HepG2 (cell line): ENCODE results near the gene TSHZ2. TPM values are rescaled to one million over a fixed set of nuclear protein-coding genes. Genes with fewer than 3 reads are reported as not detected.
A peak's percentile ranks its signal among the peaks of the same experiment; 100 is the strongest.

Experiments used
- CBX2 ChIP-seq, 2 experiments: fragments of 200-600 bp in 1 of 2; sonication (generic); formaldehyde crosslinking in 1 of 2; IDR thresholded peaks; 2 replicates each; pipeline versions ENCODE4 v1.7.0 to v1.8.1; 2018 to 2022; ENCODE audit warnings: low read depth in 2 of 2, low read length in 1 of 2, mild to moderate bottlenecking in 1 of 2, missing genetic modification reagents in 1 of 2
- DMTF1 ChIP-seq: sonication (generic); formaldehyde crosslinking; IDR thresholded peaks from 2 replicates; pipeline ENCODE4 v1.4.0; 2020; ENCODE audit warnings: mild to moderate bottlenecking, missing genetic modification reagents
- KLF9 ChIP-seq: IDR thresholded peaks from 2 replicates; pipeline ENCODE4 v1.6.1; 2016; ENCODE audit warnings: low read depth
- MEIS2 ChIP-seq: sonication (generic); formaldehyde crosslinking; IDR thresholded peaks from 2 replicates; pipeline ENCODE4 v1.9.0; 2021; ENCODE audit warnings: mild to moderate bottlenecking, missing genetic modification reagents
- POLR2A ChIP-seq, 2 experiments: IDR thresholded peaks; 2 replicates each; pipeline ENCODE4 v1.6.1; 2011; ENCODE audit warnings: low read depth in 2 of 2, low read length in 2 of 2, mild to moderate bottlenecking in 1 of 2, moderate library complexity in 1 of 2; ENCODE audit not compliant: insufficient read depth in 1 of 2
- PRDM15 ChIP-seq: sonication (generic); formaldehyde crosslinking; IDR thresholded peaks from 2 replicates; pipeline ENCODE4 v1.4.0; 2020; ENCODE audit warnings: missing genetic modification reagents
- SNAPC5 ChIP-seq: sonication (generic); formaldehyde crosslinking; IDR thresholded peaks from 2 replicates; pipeline ENCODE4 v1.8.1; 2023; ENCODE audit warnings: mild to moderate bottlenecking, missing genetic modification reagents, borderline replicate concordance
- TFDP2 ChIP-seq: sonication (generic); formaldehyde crosslinking; IDR thresholded peaks from 2 replicates; pipeline ENCODE4 v1.4.0; 2020; ENCODE audit warnings: missing genetic modification reagents
- THAP8 ChIP-seq: sonication (generic); formaldehyde crosslinking; IDR thresholded peaks from 2 replicates; pipeline ENCODE4 v1.5.1; 2020; ENCODE audit warnings: missing genetic modification reagents, mild to moderate bottlenecking, borderline replicate concordance
- THYN1 ChIP-seq: sonication (generic); formaldehyde crosslinking; IDR thresholded peaks from 2 replicates; pipeline ENCODE4 v1.8.1; 2023; ENCODE audit warnings: low read depth, mild to moderate bottlenecking, moderate library complexity, missing genetic modification reagents, borderline replicate concordance
- ZNF160 ChIP-seq: sonication (generic); formaldehyde crosslinking; IDR thresholded peaks from 2 replicates; pipeline ENCODE4 v1.8.0; 2022; ENCODE audit warnings: mild to moderate bottlenecking, inconsistent platforms, missing genetic modification reagents
- ZNF205 ChIP-seq: IDR thresholded peaks from 2 replicates; pipeline ENCODE4 v1.6.1; 2018; ENCODE audit warnings: missing biosample characterization, missing genetic modification reagents
- ZNF441 ChIP-seq: sonication (generic); formaldehyde crosslinking; IDR thresholded peaks from 2 replicates; pipeline ENCODE4 v1.7.0; 2021; ENCODE audit warnings: missing genetic modification reagents, borderline replicate concordance
- ZSCAN22 ChIP-seq: sonication (generic); formaldehyde crosslinking; IDR thresholded peaks from 2 replicates; pipeline ENCODE4 v1.4.0; 2020; ENCODE audit warnings: mild to moderate bottlenecking, missing genetic modification reagents
- polyA plus RNA-seq, 8 experiments: library from polyadenylated mRNA; depleted of rRNA in 3 of 8; stranded (reverse) in 7 of 8; unstranded in 1 of 8; fragments of >200 nt; fragmentation: Illumina TruSeq in 4 of 8; extraction: Trizol in 4 of 8; gene quantifications; 2 replicates each; pipeline versions ENCODE4 v1.2.1 to v1.2.3, GENCODE V29; 2011 to 2016; ENCODE audit warnings: low read depth in 4 of 8, missing spikeins in 1 of 8, mixed read lengths in 1 of 8; ENCODE audit not compliant: insufficient read depth in 1 of 8
- total RNA-seq, 5 experiments: library from RNA; depleted of rRNA; stranded (reverse); fragments of >200 nt; fragmentation: Illumina TruSeq; extraction: Trizol; gene quantifications; 2 replicates each; pipeline ENCODE4 v1.2.3, GENCODE V29; 2016; ENCODE audit warnings: low read depth in 1 of 5
- TF ChIP-seq, protein P1 (sequence below): IDR thresholded peaks from 2 replicates; pipeline ENCODE4 v1.4.0; 2020; ENCODE audit warnings: mild to moderate bottlenecking, missing genetic modification reagents

Gene TSHZ2
- total and polyA plus RNA-seq, 2 of the 13 experiments (the other 11 are each of a cell fraction or from before 2014, with no cell fraction given): 0.01 TPM; not detected in 1

GRCh38 chr20:53080969-53081871, 109.1 kb downstream of the TSHZ2 start (continued):
- TF ChIP-seq, protein P1, sequence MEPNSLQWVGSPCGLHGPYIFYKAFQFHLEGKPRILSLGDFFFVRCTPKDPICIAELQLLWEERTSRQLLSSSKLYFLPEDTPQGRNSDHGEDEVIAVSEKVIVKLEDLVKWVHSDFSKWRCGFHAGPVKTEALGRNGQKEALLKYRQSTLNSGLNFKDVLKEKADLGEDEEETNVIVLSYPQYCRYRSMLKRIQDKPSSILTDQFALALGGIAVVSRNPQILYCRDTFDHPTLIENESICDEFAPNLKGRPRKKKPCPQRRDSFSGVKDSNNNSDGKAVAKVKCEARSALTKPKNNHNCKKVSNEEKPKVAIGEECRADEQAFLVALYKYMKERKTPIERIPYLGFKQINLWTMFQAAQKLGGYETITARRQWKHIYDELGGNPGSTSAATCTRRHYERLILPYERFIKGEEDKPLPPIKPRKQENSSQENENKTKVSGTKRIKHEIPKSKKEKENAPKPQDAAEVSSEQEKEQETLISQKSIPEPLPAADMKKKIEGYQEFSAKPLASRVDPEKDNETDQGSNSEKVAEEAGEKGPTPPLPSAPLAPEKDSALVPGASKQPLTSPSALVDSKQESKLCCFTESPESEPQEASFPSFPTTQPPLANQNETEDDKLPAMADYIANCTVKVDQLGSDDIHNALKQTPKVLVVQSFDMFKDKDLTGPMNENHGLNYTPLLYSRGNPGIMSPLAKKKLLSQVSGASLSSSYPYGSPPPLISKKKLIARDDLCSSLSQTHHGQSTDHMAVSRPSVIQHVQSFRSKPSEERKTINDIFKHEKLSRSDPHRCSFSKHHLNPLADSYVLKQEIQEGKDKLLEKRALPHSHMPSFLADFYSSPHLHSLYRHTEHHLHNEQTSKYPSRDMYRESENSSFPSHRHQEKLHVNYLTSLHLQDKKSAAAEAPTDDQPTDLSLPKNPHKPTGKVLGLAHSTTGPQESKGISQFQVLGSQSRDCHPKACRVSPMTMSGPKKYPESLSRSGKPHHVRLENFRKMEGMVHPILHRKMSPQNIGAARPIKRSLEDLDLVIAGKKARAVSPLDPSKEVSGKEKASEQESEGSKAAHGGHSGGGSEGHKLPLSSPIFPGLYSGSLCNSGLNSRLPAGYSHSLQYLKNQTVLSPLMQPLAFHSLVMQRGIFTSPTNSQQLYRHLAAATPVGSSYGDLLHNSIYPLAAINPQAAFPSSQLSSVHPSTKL (CRISPR knock-in tag): peak; percentile 97
- no peak for TF ChIP-seq THYN1 (CRISPR knock-in tag)
- peak; percentile 78; the same call in 1 of the 2 replicates for TF ChIP-seq CBX2 (IDR thresholded peaks at IDR 0.05; ENCODE audit: low read depth, low read length)
- TF ChIP-seq CBX2 (CRISPR knock-in tag; IDR thresholded peaks at IDR 0.05; ENCODE audit: low read depth): no peak
- no peak for TF ChIP-seq SNAPC5
- no peak for TF ChIP-seq PRDM15
- TF ChIP-seq THAP8 (CRISPR knock-in tag): no peak
- peak in 1 of 2 experiments; percentile 42; a peak in 1 of 4 replicates for TF ChIP-seq POLR2A (IDR thresholded peaks at IDR 0.05; ENCODE audit: insufficient read depth in 1 of 2, low read depth in 2 of 2, low read length in 2 of 2)
- peak; percentile 88 for TF ChIP-seq MEIS2 (CRISPR knock-in tag)
- peak; percentile 50; the same call in 1 of the 2 replicates for TF ChIP-seq TFDP2 (CRISPR knock-in tag)
- TF ChIP-seq ZNF441 (CRISPR knock-in tag): peak; percentile 81
- peak; percentile 72; the same call in 1 of the 2 replicates for TF ChIP-seq ZNF205
- peak; percentile 28; the same call in 1 of the 2 replicates for TF ChIP-seq ZNF160 (CRISPR knock-in tag)
- TF ChIP-seq KLF9 (CRISPR knock-in tag): no peak
- TF ChIP-seq DMTF1: no peak
- TF ChIP-seq ZSCAN22 (CRISPR knock-in tag): no peak
